ENCODE measurements around the gene CHST12.

CHST12 gene

GRCh38 chr7:2488272-2488645 lies 84.8 kb downstream of the CHST12 start:
- Histone ChIP-seq H3K27me3 (no peaks in the 10 kb centered on the region), H3K4me3 (ENCODE audit: low read depth, low read length) (no peak overlapping the region), H3K4me1 (no peaks in the 10 kb centered on the region; the same call in 1 of the 2 replicates), H3K36me3 (no peaks in the 10 kb centered on the region), H3K9me3 (no peaks in the 10 kb centered on the region)
- TF ChIP-seq CTCF (IDR thresholded peaks at IDR 0.05; ENCODE audit: low read depth, low read length), result no peak
- DNase-seq, result no peak

GRCh38 chr7:2488681-2489080 lies 85.3 kb downstream of the CHST12 start:
- H3K27me3 ChIP-seq, result no peaks in the 10 kb centered on the region
- peaks cover 3% of the 10 kb centered on the region; the same call in 1 of the 2 replicates for H3K4me1 ChIP-seq
- TF ChIP-seq CTCF (IDR thresholded peaks at IDR 0.05; ENCODE audit: low read depth, low read length), result no peak
- no peak overlapping the region for H3K4me3 ChIP-seq (ENCODE audit: low read depth, low read length)
- DNase-seq, result no peak
- no peaks in the 10 kb centered on the region for H3K9me3 ChIP-seq
- H3K36me3 ChIP-seq, result no peaks in the 10 kb centered on the region

GRCh38 chr7:2490181-2490651 lies 86.8 kb downstream of the CHST12 start:
- DNase-seq, result no peak
- peaks cover 10% of the 10 kb centered on the region for H3K4me1 ChIP-seq
- no peak overlapping the region for H3K4me3 ChIP-seq (ENCODE audit: low read depth, low read length)
- no peaks in the 10 kb centered on the region for H3K27me3 ChIP-seq
- H3K9me3 ChIP-seq, result no peaks in the 10 kb centered on the region
- TF ChIP-seq CTCF (IDR thresholded peaks at IDR 0.05; ENCODE audit: low read depth, low read length), result no peak
- H3K36me3 ChIP-seq, result no peaks in the 10 kb centered on the region

- Histone ChIP-seq H3K4me3 (ENCODE audit: low read depth, low read length) (no peak overlapping the region), H3K9me3 (no peaks in the 10 kb centered on the region), H3K27me3 (no peaks in the 10 kb centered on the region), H3K36me3 (no peaks in the 10 kb centered on the region), H3K4me1 (peaks cover 20% of the 10 kb centered on the region)
- no peak for TF ChIP-seq CTCF (IDR thresholded peaks at IDR 0.05; ENCODE audit: low read depth, low read length)
- DNase-seq, result no peak
Observed at GRCh38 chr7:2492038-2492437, 88.6 kb downstream of the CHST12 start.

GRCh38 chr7:2493205-2494164 lies 90.1 kb downstream of the CHST12 start:
- Histone ChIP-seq H3K27me3 (no peaks in the 10 kb centered on the region), H3K4me1 (peaks cover 20% of the 10 kb centered on the region), H3K36me3 (no peaks in the 10 kb centered on the region), H3K9me3 (no peaks in the 10 kb centered on the region), H3K4me3 (ENCODE audit: low read depth, low read length) (no peak overlapping the region)
- no peak for DNase-seq
- no peak for TF ChIP-seq CTCF (IDR thresholded peaks at IDR 0.05; ENCODE audit: low read depth, low read length)

Data from BE2C (cell line).